GM18867 (cell line): Measurements from ENCODE around the gene NME9.

Experiments used
- ATAC-seq: cut with Tn5 transposase; IDR thresholded peaks from one replicate; pipeline ENCODE4 v1.9.1; 2021; ENCODE audit warnings: mild to moderate bottlenecking, moderate library complexity; ENCODE audit not compliant: unreplicated experiment

The NME9 gene

GRCh38 chr3:138284957-138285477 lies 44.6 kb downstream of the NME9 start:
- no peak for ATAC-seq

GRCh38 chr3:138284079-138284478 lies 45.6 kb downstream of the NME9 start:
- no peak for ATAC-seq

GRCh38 chr3:138282836-138283235 lies 46.8 kb downstream of the NME9 start:
- no peak for ATAC-seq

GRCh38 chr3:138281561-138281960 lies 48.1 kb downstream of the NME9 start:
- no peak for ATAC-seq

GRCh38 chr3:138271189-138271794 lies 58.4 kb downstream of the NME9 start:
- ATAC-seq: no peak

- no peak for ATAC-seq
These were observed 59.4 kb downstream of the NME9 start for GRCh38 chr3:138270245-138270644.

- no peak for ATAC-seq
These were observed 62.6 kb downstream of the NME9 start for GRCh38 chr3:138267083-138267482.

- ATAC-seq: no peak
These were observed 63.9 kb downstream of the NME9 start for GRCh38 chr3:138265745-138266144.

- ATAC-seq: no peak
These were observed 66.5 kb downstream of the NME9 start for GRCh38 chr3:138263104-138263503.

- no peak for ATAC-seq
These were observed 69.0 kb downstream of the NME9 start for GRCh38 chr3:138260611-138261010.

- ATAC-seq: no peak
These were observed 70.5 kb downstream of the NME9 start for GRCh38 chr3:138259126-138259525.

GRCh38 chr3:138257986-138258385 lies 71.7 kb downstream of the NME9 start:
- ATAC-seq: peak; percentile 57

- ATAC-seq: no peak
These were observed 73.6 kb downstream of the NME9 start for GRCh38 chr3:138256022-138256421.

- ATAC-seq: no peak
These were observed 75.4 kb downstream of the NME9 start for GRCh38 chr3:138254216-138254615.

- ATAC-seq: no peak
These were observed 76.0 kb downstream of the NME9 start for GRCh38 chr3:138253609-138254008.
